Activated naive CD8-positive, alpha-beta T cell treated with anti-CD3 and anti-CD28 coated beads, Interleukin-2, amount 50 U/mL, for 16 hours (primary cell): ENCODE measurements around the gene AMBN.

Experiments
- DNase-seq: peaks from one replicate; pipeline ENCODE4 v3.0.0-alpha.2; 2020; ENCODE audit warnings: low read depth, low spot score

The AMBN gene, protein sequence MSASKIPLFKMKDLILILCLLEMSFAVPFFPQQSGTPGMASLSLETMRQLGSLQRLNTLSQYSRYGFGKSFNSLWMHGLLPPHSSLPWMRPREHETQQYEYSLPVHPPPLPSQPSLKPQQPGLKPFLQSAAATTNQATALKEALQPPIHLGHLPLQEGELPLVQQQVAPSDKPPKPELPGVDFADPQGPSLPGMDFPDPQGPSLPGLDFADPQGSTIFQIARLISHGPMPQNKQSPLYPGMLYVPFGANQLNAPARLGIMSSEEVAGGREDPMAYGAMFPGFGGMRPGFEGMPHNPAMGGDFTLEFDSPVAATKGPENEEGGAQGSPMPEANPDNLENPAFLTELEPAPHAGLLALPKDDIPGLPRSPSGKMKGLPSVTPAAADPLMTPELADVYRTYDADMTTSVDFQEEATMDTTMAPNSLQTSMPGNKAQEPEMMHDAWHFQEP

DNA sequence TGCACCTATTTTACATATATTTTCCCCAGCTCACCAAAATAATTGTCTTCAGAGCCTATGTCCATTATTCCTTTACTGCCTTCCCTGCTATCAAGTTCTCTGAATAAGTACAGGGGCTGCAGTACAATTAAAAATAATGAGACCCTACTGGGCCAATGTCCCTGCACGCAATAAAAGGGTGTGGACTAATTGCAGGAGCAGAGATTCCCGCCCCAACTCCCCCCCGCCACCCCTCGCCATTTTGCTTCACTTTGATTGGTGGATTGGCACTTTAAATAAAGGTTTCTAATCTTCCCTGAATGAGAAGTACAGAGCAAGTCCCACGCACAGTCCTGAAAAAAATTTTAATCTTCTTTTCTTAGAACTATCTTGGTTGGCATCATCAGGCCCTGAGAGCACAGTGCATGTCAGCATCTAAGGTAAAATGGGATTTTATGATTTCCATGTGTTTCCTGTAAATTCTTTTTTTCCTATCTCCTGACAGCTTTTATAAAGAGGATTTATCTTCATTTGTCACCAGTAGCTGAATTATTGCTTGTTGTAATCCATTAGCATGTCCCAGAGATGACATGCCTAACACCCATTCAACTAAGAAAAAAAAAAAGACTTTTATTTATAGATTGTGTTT is at the start of gene AMBN:
AMBN (plus strand) TSS at position 302 of the 628 bp plus-strand sequence; CDS start at position 405, 103 bp downstream.
- no peak for DNase-seq

DNA sequence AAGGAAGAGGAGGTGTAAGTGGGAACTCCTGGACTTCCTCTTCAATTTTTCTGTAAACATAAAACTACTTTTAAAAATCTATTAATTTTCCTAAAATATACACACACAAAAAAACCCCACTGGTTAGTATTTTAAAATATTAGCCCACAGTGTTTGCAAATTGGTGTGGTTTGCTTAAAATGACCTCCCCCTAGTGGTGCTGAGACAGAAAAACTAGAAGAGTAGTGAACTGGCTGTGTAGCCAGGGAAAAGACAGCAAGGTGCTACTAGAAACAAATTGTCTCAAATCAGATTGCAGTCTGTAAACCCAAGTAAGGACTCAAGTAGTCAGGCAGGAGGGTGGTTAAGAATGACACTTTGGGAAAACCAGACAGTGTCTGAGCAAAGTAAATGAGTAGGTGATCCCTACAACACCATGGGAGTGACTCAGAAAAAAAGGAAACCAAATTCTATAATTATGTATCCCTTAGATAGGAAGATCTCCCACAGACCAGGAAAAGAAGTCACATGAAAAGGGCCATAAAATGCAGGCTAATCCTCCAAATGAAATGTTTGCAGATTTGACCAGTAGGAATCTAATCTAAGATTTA is 47.7 kb upstream of the AMBN start:
- no peak for DNase-seq

DNA sequence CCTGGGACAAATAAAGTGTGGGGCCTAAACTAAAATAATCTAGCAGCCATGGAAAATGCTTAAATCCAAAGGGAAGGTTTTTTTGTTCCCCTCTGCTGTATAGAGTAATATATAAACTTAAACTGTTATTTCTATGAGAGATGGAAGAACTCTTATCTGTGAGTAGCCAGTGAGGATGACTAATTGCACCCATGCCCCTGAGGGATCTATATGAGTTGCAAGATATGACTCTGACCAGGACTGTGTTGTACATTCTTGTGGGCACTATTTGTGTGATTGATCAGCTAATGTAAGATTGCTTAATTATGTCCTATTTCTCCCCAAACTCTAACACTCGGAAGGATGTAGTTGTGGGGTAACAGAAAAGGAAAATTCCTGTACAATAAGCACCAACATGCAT is 35.2 kb upstream of the AMBN start:
- DNase-seq, result no peak

DNA sequence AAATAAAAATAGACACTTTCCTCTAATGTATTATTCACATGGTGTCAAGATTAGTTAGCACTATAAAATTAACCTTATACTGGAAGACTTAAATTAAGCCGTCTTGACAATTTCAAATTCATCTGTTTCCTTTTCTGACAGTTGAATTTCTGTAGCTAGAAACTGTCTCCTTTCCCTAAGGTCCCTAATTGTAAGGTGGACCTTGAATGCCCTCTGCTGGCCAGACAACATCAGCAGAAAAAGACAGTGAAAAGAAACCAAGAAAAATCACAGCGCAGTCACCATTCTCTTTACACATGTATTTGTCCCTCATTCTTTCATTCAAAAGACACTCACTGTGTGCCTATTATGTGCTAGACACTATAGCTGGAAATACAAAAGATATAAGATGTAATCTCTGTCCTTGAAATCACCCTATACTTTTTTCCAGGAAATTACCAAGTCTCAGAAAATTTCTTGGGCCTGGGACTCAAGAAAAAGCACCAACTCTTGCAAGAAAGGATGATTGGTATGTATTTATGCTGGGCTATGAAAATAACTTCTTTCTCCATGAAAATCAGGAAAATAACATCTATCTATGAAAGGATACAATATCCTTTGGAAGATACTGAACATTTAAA is 32.7 kb upstream of the AMBN start:
- DNase-seq, result no peak

DNA sequence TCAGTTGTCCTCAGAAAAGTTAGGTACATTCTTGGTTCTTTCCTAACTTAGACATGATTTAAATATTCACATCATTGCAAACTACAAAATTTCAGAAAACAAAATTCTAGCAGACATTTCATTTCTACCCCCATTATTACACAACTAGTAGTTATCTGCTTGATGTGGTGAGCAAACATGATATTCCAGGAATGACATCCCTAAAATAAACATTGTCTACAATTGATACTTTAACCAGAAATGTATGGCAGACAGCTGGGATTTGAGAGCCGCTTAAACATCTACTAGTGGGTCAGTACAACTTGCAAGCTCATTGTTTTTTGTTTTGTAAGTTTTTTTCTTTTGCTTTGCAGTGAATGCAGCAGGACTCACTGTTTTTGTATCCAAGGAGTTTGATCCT is 32.1 kb upstream of the AMBN start:
- no peak for DNase-seq

DNA sequence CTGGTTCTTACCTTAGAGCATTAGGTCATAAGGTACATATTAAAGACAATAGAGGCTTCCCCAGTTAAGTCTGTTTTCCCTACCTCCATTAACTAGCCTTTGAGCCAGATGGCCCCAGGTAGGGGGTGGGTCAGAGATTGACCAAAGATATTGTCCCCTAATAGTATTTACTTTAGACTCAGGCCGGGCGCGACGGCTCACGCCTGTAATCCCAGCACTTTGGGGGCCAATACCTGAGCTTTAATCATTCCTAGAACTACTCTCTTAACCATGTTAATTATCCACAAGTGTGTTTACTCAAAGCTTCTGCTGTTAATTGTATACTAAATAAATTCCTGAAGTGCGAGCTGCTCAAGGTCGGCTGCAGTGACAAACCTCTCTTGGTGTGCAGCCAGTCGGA is 28.0 kb upstream of the AMBN start:
- no peak for DNase-seq

DNA sequence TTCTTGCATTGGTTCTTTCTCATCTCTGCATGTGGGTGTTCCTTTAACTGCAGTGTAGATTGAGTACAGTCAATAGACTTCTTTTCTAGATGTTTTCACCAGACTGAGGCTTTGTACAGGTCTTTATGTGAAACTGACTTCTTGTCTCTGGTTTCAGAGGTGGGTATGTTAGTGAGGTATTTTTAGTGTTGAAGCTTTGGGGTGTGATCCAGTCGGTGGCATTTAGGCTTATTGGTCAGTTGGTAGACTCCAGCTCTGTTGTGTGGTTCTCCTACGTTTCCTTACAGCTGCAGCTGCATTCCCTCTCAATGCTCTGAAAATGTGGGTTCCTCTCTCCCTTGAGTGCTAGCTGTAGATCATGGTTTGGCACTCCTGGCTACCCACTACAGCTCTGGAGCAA is 21.3 kb upstream of the AMBN start:
- DNase-seq, result no peak

DNA sequence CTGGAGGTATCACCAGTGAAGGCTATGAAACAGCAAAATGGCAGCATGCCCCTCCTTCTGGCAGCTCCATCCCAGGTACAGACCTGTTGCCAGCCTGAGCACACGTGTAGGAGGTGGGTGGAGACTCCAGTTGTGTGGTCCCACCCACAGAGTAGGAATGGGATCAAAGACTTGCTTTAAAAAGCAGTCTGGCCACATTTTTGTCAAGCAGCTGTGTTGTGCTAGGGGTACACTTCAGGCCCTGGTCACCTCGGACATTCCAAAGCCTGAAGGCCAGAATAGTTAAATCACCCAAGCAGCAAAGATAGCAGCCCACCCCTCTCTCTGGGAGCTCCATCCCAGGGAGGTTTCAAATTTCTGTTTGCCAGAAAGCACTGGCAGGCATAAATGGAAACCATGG is 20.3 kb upstream of the AMBN start:
- DNase-seq, result no peak

DNA sequence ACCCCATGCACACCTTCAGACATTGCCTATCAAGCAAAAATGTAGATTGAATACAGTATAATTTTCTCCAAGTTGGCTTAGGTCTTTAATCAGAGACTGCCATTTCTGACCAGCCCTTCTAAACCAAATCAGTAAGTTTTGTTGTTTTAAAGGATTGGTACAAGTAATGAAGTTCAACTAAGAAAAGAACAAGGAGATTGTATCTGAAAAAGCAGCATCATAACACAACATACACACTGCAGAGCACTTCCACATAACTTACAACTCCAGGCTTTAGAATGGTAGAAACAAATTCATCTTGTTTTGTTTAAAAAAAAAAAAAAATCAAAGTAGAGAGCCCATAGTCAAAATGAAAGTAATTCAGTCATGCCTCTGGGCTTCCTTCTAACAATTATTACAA is 16.1 kb upstream of the AMBN start:
- no peak for DNase-seq

DNA sequence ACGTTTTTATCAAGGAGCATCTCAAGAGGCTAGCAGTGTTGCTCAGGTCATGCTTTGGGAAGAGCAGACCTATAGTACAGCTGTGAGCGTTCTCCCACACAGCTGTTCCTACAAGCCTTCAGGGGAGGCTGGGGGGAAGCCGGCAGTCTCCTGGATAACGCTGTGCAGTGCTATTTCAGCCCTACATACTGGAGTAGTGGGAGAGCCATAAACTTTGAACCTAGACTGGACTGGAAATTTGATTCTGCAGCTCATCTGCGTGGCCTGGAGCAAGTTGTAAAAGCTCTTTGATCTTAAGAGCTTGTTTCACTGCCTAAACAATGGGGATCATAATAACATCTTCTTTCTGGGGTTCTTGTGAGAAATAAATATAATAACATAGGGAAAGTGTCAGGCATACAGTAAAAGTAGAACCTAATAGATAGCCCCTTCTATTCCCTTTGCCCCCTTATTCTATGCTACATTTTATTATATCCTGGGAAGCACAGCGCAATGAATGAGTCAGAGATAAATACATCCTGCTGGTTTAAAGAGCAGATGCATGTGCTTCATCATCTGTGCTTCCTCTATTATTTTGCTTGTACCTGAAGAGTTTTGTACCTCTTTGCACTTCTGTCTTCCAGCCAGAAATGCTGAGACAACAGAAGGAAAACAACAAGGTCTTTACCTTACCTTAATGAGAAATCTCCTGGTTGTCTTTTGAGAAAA is 14.7 kb upstream of the AMBN start:
- no peak for DNase-seq

DNA sequence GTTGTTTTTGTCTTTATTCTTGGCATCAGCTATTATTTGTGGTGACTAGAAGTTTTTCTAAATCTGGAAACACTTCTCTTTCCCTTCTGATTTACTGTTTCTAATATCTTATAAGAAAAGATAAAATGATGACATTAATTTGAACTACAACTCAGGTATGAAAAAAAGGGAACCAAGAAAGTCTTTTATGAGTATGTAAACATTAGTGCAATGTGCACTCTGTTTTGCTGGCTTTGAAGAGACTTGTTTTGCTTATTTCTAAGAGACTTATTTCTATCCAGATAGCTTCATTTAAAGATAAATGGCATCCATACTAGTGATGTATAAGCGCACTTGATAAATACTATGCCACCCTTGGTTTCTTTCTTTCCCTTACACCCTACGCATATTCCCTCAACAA is 10.1 kb upstream of the AMBN start:
- no peak for DNase-seq

DNA sequence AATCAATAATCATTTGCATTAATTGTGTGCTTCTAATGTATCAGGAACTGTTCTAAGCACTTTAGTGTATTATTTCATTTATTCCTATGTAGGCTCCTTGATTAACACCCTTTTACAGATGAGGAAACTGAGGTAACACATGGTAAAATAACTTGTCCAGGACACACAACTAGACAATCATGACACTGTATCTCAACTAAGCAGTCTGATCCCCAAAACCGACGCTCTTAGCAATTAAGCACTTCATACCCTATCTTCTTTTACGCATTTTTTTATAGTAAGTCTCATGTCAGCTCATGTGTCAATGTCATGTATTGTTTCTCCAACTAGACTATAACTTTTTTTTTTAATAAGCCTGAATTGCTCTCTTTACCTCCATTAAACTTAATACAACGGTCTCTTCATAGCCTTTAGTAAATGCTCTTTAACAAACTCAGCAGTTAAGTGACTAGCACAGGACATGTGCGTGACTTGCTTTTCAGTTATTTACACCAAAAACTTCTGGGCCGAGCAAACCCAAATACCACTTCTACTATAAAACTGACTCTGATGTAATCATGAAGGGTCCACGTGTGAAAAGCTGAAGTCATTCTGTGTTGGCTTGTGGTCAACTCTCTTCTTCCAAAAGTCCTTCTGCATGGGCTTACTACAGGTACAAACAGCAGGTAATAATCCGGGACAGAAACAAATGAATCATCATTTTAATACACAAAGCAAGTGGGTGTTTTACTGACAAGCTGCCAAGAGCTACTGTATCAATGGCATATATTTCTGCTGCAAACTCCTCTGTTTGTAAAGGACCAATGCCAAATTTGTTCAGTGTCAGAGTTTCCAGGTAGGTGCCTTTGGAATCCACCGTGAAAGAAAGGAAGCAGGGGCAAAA is 7.9 kb upstream of the AMBN start:
- DNase-seq, result no peak

DNA sequence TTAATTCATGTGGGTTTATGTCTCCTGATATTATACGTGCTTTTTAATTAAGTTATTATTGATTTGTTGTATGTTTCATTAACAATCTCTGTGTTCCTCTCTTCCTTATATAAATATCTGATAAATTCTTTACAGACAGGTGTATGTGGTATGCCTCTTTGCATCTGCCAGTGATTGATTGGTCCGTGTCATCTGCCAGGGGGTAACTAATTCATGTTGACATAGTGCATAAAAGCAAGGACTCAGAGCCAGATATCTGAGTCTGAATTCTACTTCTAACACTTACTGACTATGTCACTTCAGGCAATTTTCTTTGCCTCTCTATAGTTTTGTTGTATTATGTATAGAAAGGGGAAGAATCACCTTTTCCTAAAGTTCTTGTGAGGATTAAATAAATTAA is 5.2 kb upstream of the AMBN start:
- no peak for DNase-seq

DNA sequence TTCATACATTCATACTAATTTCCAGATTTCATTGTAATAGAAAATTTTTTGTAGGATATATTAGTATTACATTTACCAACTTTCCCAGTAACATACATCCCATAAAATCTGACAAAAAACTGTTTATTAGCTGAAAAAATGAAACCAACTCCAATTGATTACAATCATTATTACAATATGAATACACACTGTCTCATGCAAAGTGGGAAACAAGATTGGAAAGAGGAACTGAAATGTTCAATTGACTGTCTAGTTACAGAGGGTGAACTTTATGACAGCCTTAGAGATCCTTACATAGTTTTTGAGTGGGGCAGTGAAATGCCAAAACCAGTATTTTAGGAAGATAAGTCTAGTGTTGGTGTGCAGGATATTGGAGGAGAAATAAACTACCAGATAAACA is 2.3 kb upstream of the AMBN start:
- no peak for DNase-seq

DNA sequence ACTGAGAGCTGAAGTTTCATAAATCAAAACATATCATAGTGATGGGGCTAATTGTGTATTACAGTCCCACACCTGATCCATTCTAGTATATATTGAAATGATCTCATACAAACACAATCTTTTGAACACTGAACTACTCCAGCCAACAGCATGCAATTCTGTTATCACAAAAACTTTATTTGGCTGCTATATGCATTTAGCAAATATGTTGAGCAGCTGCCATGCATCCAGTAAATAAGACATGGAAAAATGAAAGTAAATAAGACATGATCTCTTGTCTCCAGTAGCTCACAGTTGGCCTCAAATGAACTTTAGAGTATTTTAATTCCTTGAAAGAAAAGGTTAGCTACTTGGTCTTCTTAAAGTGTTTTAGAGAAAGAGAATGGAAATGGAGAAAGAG is 2.1 kb downstream of the AMBN start:
- DNase-seq, result no peak

DNA sequence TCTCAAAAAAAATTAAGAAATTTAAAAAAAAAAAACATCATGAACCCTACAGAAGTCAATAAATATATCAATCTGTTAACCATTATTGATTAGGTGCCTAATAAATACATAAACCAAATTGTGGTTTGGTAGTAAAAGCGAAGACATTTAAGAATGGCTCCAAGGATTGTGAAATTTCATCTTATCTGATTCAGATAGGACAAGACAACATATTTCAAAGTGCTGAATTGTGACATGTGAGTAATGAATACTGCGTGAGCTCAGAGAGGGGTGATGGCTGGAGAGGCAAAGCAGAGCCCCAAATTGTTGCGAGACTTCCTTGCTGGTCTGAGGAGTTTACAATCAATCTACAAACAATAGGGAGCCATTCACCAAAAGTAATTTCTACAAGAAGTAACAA is 8.2 kb downstream of the AMBN start:
- DNase-seq, result no peak

DNA sequence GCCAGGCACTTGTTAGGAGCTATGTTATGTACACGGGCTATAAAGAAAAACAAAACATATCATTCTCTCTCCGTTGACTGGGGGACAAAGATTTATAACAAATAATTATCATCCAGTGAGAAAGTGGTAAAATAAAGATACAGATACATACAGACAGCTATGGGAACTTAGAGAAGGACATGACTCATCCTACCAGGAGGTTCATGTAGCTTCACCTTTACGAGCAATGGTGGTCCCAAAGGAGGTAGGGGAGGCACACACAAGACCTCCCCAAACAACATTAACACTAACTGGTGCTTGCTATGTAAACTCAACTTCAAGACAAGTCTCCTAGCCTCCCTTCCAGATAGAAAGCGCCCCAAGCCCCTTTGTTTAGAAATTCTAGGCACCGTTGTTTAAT is 8.9 kb downstream of the AMBN start:
- DNase-seq, result no peak

DNA sequence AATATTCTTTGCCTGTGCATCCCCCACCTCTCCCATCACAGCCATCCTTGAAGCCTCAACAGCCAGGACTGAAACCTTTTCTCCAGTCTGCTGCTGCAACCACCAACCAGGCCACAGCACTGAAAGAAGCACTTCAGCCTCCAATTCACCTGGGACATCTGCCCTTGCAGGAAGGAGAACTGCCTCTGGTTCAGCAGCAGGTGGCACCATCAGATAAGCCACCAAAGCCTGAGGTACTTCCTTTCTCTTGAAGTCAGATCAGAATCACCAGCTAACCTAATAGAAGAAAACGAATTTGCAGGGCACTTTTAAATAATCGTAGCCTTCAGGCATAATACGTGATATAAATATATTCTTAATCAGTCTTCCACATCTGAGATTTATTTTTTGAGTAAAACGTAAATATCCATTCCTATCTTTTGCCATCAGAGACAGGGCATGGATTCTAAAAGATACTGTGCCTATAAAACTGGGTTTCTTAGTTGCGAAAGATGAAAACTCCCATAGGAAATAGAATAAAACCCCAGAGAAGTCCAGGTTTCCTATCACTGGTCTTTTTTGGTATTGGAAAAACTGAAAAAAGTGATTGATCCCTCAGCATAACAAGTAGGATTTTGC is 9.5 kb downstream of the AMBN start:
- DNase-seq, result peak; percentile 19

DNA sequence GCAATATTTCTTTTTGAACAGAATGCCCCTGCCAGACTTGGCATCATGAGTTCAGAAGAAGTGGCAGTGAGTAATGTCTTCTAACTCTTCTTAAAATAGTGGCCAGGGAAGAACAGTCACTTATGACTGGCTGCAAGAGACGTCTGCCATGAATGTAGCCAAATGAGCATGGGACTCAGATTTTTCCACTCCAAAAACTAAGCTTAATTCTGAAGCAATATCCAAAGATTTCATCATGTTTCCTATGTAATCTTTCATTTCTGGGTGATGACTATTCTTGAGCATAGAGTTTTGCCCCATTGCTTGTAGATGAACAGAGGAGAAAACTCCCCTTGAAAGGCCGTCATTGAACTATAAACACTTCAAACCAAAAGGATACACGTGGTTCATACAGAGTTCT is 11.8 kb downstream of the AMBN start:
- no peak for DNase-seq

DNA sequence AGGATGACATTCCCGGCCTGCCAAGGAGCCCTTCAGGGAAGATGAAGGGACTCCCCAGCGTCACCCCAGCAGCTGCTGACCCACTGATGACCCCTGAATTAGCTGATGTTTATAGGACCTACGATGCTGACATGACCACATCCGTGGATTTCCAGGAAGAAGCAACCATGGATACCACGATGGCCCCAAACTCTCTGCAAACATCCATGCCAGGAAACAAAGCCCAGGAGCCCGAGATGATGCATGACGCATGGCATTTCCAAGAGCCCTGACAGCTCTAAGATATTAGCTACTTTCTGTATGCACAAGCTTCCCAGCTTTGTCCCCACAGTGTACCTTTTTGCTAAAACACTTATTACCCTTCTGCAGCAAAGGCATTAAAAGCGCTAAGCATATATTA is 14.4 kb downstream of the AMBN start:
- DNase-seq, result no peak
